ENCODE measurements around the gene LRRC4.

The LRRC4 gene, protein sequence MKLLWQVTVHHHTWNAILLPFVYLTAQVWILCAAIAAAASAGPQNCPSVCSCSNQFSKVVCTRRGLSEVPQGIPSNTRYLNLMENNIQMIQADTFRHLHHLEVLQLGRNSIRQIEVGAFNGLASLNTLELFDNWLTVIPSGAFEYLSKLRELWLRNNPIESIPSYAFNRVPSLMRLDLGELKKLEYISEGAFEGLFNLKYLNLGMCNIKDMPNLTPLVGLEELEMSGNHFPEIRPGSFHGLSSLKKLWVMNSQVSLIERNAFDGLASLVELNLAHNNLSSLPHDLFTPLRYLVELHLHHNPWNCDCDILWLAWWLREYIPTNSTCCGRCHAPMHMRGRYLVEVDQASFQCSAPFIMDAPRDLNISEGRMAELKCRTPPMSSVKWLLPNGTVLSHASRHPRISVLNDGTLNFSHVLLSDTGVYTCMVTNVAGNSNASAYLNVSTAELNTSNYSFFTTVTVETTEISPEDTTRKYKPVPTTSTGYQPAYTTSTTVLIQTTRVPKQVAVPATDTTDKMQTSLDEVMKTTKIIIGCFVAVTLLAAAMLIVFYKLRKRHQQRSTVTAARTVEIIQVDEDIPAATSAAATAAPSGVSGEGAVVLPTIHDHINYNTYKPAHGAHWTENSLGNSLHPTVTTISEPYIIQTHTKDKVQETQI

GRCh38 chr7:128030654-128031611 is at the start of gene LRRC4:
TSS of gene LRRC4 (minus strand) at chr7:128031437. CDS start at chr7:128030640, 797 bp downstream.
- peak; percentile 47 to 58 for DNase-seq

GRCh38 chr7:128080169-128080568 is 48.9 kb upstream of the LRRC4 start:
- no peak for DNase-seq

DNA sequence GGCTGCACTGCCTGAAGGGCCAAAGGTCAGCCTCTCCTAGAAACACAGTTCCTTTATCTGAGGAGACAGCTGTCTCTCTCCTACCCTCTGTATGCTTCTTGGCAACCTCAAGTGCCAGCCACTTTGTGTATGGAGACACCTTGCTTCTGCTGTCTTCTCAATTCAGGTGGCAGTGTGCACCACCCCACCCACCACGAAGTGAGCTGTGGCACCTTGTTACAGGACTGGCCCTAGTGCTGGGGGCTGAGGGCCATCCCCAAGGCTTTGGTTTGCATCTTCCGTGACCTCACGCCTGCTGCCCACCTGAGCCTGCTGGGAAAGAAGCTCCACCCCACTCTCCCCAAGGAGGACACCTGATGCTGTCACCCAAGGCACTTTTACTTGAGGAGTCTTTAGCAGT is 47.1 kb upstream of the LRRC4 start:
- DNase-seq, result no peak

GRCh38 chr7:128076796-128077271 is 45.6 kb upstream of the LRRC4 start:
- peak; percentile 63 to 67 for DNase-seq

DNA sequence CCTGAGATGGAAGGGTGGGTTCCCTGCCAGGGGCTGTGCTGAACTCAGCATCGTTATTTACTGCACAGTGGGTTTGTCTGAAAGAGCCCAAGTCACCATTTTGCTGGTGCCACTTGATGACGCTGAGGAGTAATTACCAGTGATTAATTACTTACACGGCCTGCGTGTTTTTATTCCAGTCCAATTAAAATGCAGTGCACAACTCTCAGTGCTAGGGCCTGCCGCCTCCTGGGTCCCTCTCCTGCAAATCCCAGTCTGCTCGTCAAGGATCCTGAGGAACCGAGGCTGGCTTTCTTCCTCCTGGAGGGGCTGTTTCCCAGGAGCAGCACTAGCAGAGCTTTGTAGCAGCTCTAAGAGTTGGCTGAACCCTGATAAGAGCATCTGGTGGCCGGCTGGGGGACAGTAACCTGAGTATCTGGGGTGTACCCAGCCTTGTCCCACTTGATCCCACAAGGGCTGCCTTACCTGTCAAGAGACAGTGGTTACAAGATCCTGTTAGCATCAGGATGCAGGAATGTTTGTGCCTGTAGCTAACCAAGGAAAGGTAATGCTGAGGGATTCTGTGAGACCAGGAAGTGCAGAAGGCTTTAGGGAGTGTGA is 45.1 kb upstream of the LRRC4 start:
- DNase-seq, result peak; percentile 9 to 63

DNA sequence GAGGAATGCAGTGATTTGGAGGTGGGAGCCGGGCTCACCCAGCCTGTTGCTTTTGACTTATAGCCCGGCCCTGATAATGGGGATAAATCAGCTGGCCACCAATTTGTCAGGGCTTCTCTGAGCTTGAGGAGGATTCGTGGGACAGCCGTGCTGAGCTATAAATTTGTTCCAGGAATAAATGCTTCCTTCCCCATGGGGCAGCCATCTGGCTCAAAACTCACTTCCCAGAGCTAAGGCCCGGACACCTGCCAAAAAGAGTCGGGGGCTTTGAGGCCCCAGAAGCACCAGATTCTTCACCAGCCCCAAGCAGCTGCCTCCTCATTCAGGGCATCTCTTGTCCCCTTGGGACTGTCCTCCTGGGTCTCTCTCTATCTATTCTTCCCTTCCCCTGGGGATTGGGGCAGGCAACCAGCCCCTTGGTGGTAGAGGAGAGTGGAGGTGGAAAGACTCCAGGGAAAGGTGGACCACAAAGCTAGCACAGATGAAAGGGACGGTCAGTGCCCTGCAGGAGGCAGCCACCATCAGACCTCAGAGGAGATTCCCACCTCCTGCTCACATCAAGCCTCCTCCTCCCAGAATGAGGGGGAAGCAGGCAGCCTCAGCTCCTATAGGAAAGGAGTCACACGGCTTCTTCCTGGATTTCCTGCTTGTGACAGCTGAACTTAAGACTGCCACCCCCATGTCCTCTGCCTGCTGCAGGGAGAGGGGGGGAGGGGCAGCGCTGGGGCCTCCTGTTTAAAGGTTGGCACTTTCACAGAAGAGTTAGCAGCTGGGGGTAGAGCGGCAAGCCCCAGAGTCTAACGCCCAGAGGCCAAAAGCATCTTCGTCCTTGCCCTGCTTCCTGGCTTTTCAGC is 44.2 kb upstream of the LRRC4 start:
- DNase-seq, result peak; percentile 20 to 58

DNA sequence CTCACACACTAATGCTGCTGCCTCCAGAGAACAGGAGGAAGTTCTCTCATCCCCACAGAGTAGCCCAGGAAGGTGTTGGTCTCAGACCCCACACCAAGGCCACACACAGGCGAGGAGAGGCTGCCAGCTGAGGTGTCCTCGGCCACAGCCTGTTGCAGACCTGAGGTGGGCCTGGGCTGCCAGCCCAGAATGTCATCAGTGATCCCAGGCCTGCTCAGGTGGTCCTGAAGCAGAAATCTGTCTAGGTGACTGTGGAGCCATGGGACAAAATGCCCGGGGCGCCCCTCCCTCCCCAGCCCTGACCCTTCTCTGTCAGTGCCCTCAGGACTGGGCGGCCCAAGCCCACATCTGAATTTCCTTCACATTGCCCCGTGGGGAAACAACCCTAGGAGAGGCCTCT is 43.5 kb upstream of the LRRC4 start:
- no peak for DNase-seq

DNA sequence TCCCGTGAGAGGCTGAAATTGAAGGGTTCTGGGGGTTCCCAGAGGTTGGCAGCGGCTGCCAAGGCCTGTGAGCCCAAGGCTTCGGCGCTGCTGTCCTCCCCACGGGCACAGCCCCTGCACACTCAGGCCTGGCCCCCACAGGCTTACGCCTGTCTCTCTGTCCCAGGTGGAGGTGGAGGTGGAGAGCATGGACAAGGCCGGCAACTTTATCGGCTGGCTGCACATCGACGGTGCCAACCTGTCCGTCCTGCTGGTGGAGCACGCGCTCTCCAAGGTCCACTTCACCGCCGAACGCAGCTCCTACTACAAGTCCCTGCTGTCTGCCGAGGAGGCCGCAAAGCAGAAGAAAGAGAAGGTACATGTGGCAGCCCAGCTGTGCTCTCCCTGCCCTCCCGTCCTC is 43.1 kb upstream of the LRRC4 start:
- no peak for DNase-seq

DNA sequence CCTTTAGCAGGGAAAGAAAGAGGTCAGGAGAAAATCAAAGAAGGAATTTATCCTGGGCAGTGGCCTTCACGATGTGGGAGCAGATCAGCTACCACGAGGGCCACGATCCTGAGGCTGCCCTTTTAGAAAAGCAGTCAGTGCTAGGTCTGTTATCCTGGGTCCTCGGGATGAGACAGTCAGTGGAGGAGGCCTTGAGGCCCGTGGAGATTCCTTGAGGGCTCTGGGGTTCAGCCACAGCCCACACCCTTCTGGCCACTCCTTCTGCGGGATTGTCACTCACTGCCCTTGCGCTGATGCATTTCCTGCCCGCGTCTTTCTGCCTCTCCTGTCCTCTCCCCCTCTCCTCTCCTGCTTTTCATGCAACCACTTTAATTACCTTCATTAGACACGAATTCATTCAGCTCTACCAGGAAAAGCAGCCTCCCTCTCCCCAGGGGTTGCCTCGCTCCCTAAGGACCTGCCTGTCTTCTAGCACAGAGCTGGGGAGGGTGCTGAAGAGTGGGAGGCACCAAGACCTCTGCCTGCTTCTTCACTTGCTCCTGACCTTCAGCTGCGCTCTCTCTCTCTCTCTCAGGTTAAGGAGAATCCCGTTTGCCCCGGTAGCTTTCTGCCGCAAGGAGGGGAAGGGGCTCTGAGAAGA is 42.6 kb upstream of the LRRC4 start:
- DNase-seq, result no peak

GRCh38 chr7:128071801-128072200 is 40.6 kb upstream of the LRRC4 start:
- DNase-seq, result no peak

DNA sequence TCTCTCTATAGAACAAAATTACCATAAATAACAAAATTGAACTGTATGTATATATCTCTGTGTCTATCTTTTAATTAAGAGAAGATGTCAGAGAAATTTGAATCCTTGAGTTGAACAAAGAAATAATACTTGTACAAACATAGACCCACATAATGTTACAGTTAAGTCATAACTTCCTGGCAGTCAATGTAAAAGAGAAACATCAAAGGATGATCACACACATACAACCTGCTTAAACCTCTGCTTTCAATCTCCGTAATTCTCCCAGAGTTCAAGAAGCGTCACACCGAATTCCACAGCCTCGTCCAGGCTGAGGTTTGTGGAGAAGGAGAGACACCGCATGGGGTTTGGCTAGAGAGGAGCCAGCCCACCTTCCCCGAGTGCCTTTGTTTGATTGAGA is 40.1 kb upstream of the LRRC4 start:
- DNase-seq, result no peak

DNA sequence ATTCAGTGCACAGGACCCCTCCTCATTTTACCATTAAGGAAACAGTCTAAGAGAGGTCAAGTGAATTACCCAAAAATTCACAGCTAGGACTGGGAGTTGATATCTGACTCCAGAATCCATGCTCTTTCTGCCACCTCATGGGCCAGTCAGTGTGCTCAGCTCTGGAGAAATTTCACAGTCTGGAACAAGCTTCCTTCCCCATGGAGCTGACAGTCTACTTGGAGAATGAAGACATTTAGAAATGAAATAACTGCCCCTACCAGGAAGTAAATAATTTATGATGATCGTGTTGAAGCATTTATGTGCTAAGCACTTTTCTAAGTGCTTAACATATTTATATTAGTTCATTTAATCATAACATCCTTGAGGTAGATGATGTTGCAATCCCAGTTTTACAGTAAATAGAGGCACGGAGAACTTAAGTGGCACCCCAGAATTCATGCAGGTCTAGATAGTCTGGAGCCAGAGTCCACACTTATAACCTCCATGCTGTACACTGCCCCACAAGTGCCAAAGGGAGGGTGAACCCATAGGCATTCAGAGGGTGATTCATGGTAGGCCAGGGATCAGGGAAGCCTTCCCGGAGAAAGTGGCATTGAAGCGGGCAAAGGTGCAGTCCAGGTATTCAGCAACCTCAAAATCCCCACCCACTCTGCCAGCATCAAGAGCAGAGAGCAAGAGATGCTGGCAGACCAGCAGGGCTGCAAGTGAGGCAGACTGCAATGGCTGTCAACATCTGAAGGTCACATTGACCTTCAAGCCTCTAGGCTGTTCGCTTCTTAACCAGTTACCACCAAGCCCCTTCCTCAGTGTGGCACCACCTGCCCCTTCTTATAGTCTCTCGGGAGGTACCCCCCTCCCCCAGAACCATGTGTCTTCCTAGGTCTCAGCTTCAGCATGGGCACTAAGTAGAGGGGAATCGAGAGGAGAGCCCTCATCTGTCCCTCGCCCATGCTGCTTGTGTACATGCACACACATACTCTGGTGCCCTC is 38.4 kb upstream of the LRRC4 start:
- DNase-seq, result no peak

DNA sequence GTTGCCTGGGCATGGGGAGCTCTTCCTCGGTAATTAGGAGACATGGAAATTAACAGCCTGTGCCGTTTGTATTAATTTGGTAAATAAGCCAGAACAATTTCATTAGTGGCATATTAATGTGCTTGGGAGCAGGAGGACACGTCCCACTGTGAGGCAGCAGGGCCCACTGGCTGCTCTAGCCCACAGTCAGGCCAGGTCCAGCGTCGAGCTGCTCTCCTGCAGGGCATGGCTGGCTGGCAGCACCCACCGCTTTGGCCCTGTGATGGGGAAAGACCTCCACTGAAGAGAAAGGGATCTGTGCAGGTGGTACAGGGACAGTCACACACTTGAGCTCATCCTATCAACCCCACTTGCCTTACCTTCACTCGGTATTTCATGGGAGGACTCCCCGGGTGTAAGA is 37.5 kb upstream of the LRRC4 start:
- DNase-seq, result no peak

GRCh38 chr7:128067983-128068382 is 36.7 kb upstream of the LRRC4 start:
- DNase-seq, result no peak

DNA sequence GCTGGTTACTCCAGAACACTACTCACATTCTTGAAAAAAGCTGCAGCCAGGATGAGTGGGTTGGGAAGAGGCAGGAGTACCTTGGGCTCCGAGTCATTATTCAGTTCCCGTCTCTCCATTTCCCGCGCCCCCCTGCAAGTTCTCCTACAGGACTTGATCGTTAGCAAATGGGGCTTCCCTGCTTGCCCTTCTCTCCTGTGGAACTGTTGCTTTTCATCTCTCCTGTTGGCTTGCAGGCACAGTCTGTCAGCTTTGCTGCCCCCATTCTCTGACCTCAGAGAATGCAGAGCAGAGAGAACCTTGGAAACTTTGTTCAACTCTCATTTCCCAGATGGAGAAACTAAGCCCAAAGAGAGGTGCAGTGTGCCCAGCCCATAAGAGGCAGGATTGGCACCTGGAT is 35.6 kb upstream of the LRRC4 start:
- peak in 1 of 2 experiments; percentile 7 for DNase-seq

GRCh38 chr7:128066395-128066794 is 35.2 kb upstream of the LRRC4 start:
- DNase-seq, result no peak

GRCh38 chr7:128065872-128066271 is 34.6 kb upstream of the LRRC4 start:
- DNase-seq, result no peak

DNA sequence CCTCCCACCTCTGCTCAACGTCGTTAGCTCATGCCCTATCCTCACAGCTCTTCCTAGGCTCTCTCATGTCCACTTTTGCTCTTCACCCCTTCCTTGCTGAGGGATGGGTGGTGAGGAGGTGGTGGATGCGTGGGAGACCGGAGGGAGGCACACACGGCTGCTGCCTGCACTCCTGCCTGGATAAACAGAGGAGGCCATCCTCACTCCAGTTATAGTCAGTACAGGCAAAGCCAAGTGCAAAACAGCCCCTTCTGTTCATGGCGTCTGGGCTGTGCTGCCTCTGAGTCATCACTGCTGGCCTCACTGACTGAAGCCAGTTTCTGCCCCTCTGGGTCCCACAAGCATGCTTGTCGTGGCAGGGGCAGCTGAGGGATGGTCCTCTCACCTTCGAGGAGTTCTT is 31.9 kb upstream of the LRRC4 start:
- no peak for DNase-seq

DNA sequence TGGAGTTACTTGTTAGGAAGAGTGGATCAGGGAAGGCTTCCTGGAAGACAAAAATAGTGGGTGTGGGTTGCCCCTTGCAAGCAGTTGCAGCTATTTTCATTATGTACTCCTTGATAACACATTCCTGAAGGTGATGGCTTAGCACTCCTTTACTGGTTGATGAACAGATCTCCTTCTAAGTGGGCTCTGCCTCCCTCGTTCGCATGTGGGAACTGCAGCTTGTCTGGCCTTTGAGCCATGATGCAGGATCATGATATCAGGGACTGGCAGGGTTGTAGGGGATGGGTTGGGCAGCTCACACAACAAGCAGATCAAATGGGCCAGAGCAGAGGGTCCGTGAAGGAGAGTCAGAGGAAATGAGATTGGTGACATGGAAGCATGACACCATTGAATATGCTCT is 28.8 kb upstream of the LRRC4 start:
- no peak for DNase-seq

All from NCI-H524 (cell line).